ENCODE results near the gene FETUB.

DNA sequence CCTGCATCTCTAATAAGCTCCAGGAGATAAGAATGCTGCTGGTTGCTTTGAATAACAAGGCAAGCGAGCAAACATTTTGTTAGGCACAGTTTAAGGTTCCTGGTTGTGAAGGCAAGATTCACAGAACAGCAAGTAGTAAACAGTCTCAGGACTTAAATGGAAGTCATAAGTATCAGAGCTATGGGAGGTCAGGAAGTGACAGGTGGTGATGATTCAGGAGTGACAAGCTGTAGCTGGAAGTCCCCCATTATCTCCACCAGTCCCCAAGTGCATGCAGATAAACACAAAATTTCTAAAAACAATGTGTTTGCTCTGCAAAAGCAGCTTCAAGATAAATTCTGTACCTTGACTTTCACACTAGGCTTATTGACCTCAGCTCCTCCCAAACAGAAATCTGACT lies 3.3 kb downstream of the FETUB start:
- TF ChIP-seq, protein P1, sequence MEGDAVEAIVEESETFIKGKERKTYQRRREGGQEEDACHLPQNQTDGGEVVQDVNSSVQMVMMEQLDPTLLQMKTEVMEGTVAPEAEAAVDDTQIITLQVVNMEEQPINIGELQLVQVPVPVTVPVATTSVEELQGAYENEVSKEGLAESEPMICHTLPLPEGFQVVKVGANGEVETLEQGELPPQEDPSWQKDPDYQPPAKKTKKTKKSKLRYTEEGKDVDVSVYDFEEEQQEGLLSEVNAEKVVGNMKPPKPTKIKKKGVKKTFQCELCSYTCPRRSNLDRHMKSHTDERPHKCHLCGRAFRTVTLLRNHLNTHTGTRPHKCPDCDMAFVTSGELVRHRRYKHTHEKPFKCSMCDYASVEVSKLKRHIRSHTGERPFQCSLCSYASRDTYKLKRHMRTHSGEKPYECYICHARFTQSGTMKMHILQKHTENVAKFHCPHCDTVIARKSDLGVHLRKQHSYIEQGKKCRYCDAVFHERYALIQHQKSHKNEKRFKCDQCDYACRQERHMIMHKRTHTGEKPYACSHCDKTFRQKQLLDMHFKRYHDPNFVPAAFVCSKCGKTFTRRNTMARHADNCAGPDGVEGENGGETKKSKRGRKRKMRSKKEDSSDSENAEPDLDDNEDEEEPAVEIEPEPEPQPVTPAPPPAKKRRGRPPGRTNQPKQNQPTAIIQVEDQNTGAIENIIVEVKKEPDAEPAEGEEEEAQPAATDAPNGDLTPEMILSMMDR (conservative IDR thresholded peaks at IDR 0.05; ENCODE audit: low read depth, low read length), result no peak
- TF ChIP-seq EZH2phosphoT487 (IDR thresholded peaks at IDR 0.05; ENCODE audit: borderline replicate concordance, low read length) (no peak), EZH2 (IDR thresholded peaks at IDR 0.05; ENCODE audit: low read length, unreplicated experiment) (no peak)

Data from PC-3 (cell line).